Adrenal gland (tissue), 12 donors: Measurements from ENCODE around the gene DGCR8. TPM values are rescaled to one million over a fixed set of nuclear protein-coding genes. Genes with fewer than 3 reads are reported as not detected.

Experiments used
- DNase-seq, 7 donors: peaks; one replicate each; pipeline ENCODE4 v3.0.0-alpha.2; 2019 to 2020
- H3K27ac ChIP-seq, 5 donors: fragments of 200-600 bp; sonication (generic) in 4 of 5; 1 replicate in 3 of 5; 2 replicates in 2 of 5; pipeline versions ENCODE4 v1.5.1 to v1.8.0; 2016 to 2020; ENCODE audit warnings: mild to moderate bottlenecking in 1 of 5
- H3K27me3 ChIP-seq: fragments of 200-600 bp; 2 replicates; pipeline ENCODE4 v1.8.0; 2021
- H3K36me3 ChIP-seq, 2 donors: fragments of 200-600 bp; replicated peaks in 1 of 2; 1 replicate in 1 of 2; 2 replicates in 1 of 2; pipeline versions ENCODE4 v1.5.1 to v1.8.0; 2018 to 2022
- H3K4me1 ChIP-seq, 2 donors: fragments of 200-600 bp; replicated peaks in 1 of 2; 1 replicate in 1 of 2; 2 replicates in 1 of 2; pipeline versions ENCODE4 v1.5.1 to v1.8.0; 2018 to 2021
- H3K4me3 ChIP-seq, 4 donors: fragments of 200-600 bp; sonication (generic) in 3 of 4; one replicate each; pipeline ENCODE4 v1.5.1; 2016 to 2018
- H3K9me3 ChIP-seq, 3 donors: fragments of 200-600 bp; sonication (generic) in 1 of 3; replicated peaks in 1 of 3; 1 replicate in 2 of 3; 2 replicates in 1 of 3; pipeline versions ENCODE4 v1.5.1 to v1.8.0; 2016 to 2021
- CTCF ChIP-seq, 6 experiments: fragments of 450-650 bp in 4 of 6; fragments of 200-600 bp in 2 of 6; sonication (generic) in 1 of 6; IDR thresholded peaks; 1 replicate in 5 of 6; 2 replicates in 1 of 6; pipeline versions ENCODE4 v1.5.1 to v1.8.0; 2016 to 2021; ENCODE audit warnings: antibody characterized with exemption in 6 of 6, mild to moderate bottlenecking in 2 of 6, moderate library complexity in 1 of 6
- POLR2A ChIP-seq, 2 donors: fragments of 450-650 bp; IDR thresholded peaks; one replicate each; pipeline ENCODE4 v1.6.1; 2017; ENCODE audit warnings: antibody characterized with exemption in 2 of 2, mild to moderate bottlenecking in 2 of 2, moderate library complexity in 1 of 2
- WGBS, 4 donors: extraction: QIAGEN DNeasy Blood & Tissue Kit in 2 of 4; methylation state at CpG; one replicate each; pipeline versions ENCODE4 v1.1.5 to v1.1.7; 2013 to 2017; 5-methylcytosine and 5-hydroxymethylcytosine counted together
- intact Hi-C, 2 donors: fragments of 100-400 bp; cut with DNase I; formaldehyde crosslinking; loops; one replicate each; pipeline versions ENCODE4 v1.14.1 to v1.15.0; 2022 to 2023
- polyA plus RNA-seq, 3 donors: library from polyadenylated mRNA; stranded (reverse); fragments of 200-250 nt in 2 of 3; fragments of 350-450 nt in 1 of 3; fragmentation: Illumina TruSeq in 1 of 3; extraction: RNeasy Lipid Tissue Mini Kit (QIAGEN cat#74804) in 1 of 3; gene quantifications; one replicate each; pipeline ENCODE4 v1.2.3, GENCODE V29; 2013 to 2014
- total RNA-seq, 9 donors: library from RNA; depleted of rRNA in 4 of 9; stranded (reverse); fragments of >200 nt in 4 of 9; fragments of 120-200 nt in 1 of 9; fragmentation: NEBNext Ultra II Directional in 1 of 9; extraction: Animal tissue kit (Norgen Biotek cat#: 25700) in 1 of 9; gene quantifications; one replicate each; pipeline versions ENCODE4 v1.1.0 to v1.2.4, GENCODE V29; 2013 to 2023
- donor health status: healthy with polysubstance abuse.
- donor health status: Bipolar disorder and iron deficiency.
- donor health status: DM: yes; HTN: yes; CAD: no.
- donor health status: DM: no; HTN: no; CAD: no.
- donor health status: DM: no; HTN: no; CAD: no.
- donor health status: DM: yes; HTN: yes; CAD: no.

DGCR8 gene
- total and polyA plus RNA-seq, 12 donors, result 7.2 to 32.2 (median 22.4) TPM

DNA sequence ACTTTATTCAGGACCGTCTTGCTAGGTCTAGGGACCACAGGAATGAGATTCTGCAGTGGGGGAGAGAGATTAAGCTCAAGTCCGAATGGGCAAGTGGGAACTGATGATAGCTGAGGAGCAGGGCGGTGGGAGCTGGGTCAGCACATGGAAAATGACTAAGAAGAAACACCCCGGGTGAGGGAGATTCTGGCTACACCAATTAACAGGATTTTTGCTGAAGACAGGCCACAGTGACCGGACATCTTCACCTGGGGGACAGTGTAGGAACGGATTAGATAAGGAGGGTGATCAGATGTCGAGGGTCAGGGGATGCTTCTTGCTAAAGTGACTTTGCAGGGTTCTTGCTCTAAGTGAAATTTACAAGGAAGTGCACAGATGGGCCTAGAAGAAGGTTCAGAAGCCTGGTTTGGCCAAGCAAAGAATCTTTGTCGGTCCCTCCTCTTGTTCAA lies 8.5 kb upstream of the DGCR8 start:
- Histone ChIP-seq H3K9me3 (no peaks in the 10 kb centered on the region), H3K36me3 (no peaks in the 10 kb centered on the region), H3K27ac (no peak overlapping the region), H3K4me1 (no peaks in the 10 kb centered on the region), H3K27me3 (no peaks in the 10 kb centered on the region), H3K4me3 (no peak overlapping the region)
- intact Hi-C loops, result loop anchor here in 1 of 2 donors (2.0 kb wide), 1 partner anchor 35 kb away; no protein-coding TSS in a partner anchor
- 83 to 89% (median 87%) methylated on average over 8 of the region's 8 CpGs for WGBS, 4 donors
- no peak for TF ChIP-seq CTCF (IDR thresholded peaks at IDR 0.05)
- DNase-seq, result no peak

- no peak for DNase-seq
- no peak for TF ChIP-seq CTCF (IDR thresholded peaks at IDR 0.05)
- no peak for TF ChIP-seq POLR2A (IDR thresholded peaks at IDR 0.05)
- Histone ChIP-seq H3K27ac (no peak overlapping the region), H3K27me3 (no peaks in the 10 kb centered on the region), H3K36me3 (no peaks in the 10 kb centered on the region), H3K4me1 (peaks cover 10 to 12% of the 10 kb centered on the region in 2 donors), H3K9me3 (no peaks in the 10 kb centered on the region), H3K4me3 (no peak overlapping the region)
- intact Hi-C loops, result no loop called here
- WGBS, 4 donors, result 61 to 69% (median 64%) methylated on average over 6 of the region's 6 CpGs
These were observed 3.3 kb upstream of the DGCR8 start for GRCh38 chr22:20076627-20077172.

- Histone ChIP-seq H3K36me3 (no peaks in the 10 kb centered on the region), H3K4me1 (peaks cover 11 to 46% of the 10 kb centered on the region in 2 donors), H3K27me3 (no peaks in the 10 kb centered on the region), H3K9me3 (no peaks in the 10 kb centered on the region), H3K4me3 (peak overlapping the region in 3 of 4 donors; percentile 62 to 81 (median 79)), H3K27ac (peak overlapping the region; percentile 60 to 96 (median 86))
- WGBS, 4 donors, result 0% methylated on average over 3 to 34 of the region's 34 CpGs; no CpG with 5 or more reads in 1 of the 4 donors
- intact Hi-C loops, result loop anchor here in 1 of 2 donors (10.0 kb wide), 1 partner anchor 106 kb away; no protein-coding TSS in a partner anchor
- DNase-seq, result peak; percentile 44 to 71 (median 58)
- no peak for TF ChIP-seq POLR2A (IDR thresholded peaks at IDR 0.05)
These were observed 369 bp downstream of the DGCR8 start for GRCh38 chr22:20080445-20080775.

DNA sequence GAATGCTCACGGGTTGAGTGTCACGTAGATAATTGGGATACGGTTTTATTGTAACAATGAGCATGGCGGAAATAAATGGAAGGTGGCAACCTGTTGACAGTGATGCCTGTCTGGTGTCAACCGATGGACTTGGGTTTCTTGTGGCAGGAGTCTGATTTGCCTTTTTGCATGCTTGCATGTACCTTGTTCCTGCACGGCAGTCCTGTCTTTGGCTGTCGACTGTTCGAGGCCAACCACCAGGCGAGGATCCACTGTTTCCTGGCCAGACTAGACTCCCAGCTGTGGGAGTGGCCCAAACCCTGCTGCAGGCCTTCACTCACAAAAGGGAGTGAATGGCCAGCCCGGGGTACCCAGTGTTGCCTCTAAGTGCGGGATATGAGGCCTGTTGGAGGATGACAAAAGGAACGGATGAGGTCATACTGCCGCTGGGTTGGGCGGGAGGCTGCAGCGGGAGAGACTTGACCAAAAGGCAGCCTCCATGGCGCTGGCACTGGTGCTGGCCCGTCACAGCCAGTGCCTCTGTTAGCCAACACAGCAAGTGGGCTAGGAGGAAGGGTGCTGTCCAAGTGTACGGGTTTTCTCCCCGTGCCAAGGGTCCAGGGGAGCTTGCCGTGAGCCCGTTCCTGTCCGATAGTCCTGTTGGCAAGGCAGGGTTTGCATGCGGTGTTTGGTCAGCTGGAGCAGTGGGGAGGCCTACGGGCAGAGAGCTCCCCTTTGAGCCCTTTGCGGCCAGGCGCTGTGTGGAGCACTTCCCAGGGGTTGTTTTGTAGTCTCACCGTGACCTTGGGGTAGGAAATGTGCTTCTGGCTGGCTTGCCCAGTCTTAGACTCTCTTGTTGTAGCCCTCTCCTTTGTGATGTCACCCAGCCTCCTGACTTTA lies 974 bp downstream of the DGCR8 start:
- intact Hi-C loops, result loop anchor here in 1 of 2 donors (10.0 kb wide), 1 partner anchor 106 kb away; no protein-coding TSS in a partner anchor
- TF ChIP-seq CTCF (IDR thresholded peaks at IDR 0.05), result no peak
- no peak for TF ChIP-seq POLR2A (IDR thresholded peaks at IDR 0.05)
- H3K4me1 ChIP-seq, result peaks cover 11 to 46% of the 10 kb centered on the region in 2 donors
- WGBS, 4 donors, result 9 to 21% (median 19%) methylated on average over 7 to 27 of the region's 27 CpGs
- peak in 6 of 7 donors; percentile 46 to 68 (median 54) for DNase-seq
- H3K9me3 ChIP-seq, result no peaks in the 10 kb centered on the region
- peak overlapping the region in 3 of 4 donors; percentile 62 to 81 (median 79) for H3K4me3 ChIP-seq
- peak overlapping the region; percentile 60 to 96 (median 86) for H3K27ac ChIP-seq
- peaks cover 0 to 5% of the 10 kb centered on the region in 2 donors for H3K36me3 ChIP-seq
- H3K27me3 ChIP-seq, result no peaks in the 10 kb centered on the region
